Measurements from ENCODE around the gene TTC36. TPM values are rescaled to one million over a fixed set of nuclear protein-coding genes. Genes with fewer than 3 reads are reported as not detected.
"Not testable (repeated sequence)": the region's sequence is repeated elsewhere in the genome, so short reads cannot be mapped to it uniquely, and the experiment has no call there.

TTC36 gene
- total RNA-seq, 1 experiment from 2014 or later, result 0.86 TPM

- DNase-seq (ENCODE audit: low read depth), result no peak
Observed at GRCh38 chr11:118532091-118532490, 4.8 kb downstream of the TTC36 start.

- DNase-seq (ENCODE audit: low read depth), result no peak
Observed at GRCh38 chr11:118532852-118533768, 5.8 kb downstream of the TTC36 start.

DNA sequence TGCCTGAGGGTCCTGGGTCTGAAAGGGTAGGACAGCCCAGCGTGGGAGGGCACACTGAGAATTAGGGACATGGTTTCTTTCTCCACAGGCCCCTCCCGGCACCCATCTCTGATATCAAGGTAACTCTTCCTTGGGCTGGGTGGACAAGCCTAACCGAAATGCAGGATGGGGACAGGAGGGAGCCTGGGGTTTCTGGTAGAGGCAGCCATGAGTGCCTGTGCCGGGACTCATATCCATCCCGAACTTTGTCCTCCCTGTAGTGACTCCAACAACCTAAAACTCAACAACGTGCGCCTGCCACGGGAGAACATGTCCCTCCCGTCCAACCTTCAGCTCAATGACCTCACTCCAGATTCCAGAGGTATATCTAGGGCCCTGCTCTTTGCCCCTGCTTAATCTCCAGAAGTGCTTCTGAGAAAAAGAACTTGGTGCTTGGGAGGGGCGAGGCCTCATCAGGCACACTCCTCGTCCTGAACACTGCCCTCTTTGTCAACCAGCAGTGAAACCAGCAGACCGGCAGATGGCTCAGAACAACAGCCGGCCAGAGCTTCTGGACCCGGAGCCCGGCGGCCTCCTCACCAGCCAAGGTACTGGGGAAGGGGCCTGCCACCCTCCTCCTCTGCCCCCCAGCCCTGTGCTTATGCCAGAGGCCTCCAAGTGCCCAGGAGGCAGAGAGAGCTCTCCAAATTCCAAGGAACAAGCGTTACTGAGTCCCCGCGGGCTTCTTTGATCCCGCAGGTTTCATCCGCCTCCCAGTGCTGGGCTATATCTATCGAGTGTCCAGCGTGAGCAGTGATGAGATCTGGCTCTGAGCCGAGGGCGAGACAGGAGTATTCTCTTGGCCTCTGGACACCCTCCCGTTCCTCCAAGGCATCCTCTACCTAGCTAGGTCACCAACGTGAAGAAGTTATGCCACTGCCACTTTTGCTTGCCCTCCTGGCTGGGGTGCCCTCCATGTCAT is 6.8 kb downstream of the TTC36 start:
- no peak for DNase-seq (ENCODE audit: low read depth)

DNA sequence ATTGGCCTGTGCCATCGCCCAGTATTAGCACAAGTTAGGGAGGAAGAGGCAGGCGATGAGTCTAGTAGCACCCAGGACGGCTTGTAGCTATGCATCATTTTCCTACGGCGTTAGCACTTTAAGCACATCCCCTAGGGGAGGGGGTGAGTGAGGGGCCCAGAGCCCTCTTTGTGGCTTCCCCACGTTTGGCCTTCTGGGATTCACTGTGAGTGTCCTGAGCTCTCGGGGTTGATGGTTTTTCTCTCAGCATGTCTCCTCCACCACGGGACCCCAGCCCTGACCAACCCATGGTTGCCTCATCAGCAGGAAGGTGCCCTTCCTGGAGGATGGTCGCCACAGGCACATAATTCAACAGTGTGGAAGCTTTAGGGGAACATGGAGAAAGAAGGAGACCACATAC is 8.0 kb downstream of the TTC36 start:
- DNase-seq (ENCODE audit: low read depth), result no peak

DNA sequence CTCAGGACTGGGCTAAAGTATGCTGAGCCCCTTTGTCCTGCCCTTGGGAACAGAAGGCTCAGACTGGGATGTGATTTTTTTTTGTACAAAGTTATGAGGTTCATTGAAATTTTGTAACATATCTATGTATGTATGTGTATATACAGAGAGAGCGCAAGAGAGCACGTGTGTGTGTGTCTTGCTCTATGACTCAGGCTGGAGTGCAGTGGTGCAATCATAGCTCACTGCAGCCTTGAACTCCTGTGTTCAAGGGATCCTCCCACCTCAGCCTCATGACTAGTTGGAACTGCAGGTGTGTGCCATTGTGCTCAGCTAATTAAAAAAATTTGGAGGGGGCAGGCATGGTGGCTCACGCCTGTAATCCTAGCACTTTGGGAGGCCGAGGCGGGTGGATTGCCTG is 9.5 kb downstream of the TTC36 start:
- DNase-seq (ENCODE audit: low read depth), result no peak

- no peak for DNase-seq (ENCODE audit: low read depth)
Observed at GRCh38 chr11:118537409-118537980, 10.2 kb downstream of the TTC36 start.

DNA sequence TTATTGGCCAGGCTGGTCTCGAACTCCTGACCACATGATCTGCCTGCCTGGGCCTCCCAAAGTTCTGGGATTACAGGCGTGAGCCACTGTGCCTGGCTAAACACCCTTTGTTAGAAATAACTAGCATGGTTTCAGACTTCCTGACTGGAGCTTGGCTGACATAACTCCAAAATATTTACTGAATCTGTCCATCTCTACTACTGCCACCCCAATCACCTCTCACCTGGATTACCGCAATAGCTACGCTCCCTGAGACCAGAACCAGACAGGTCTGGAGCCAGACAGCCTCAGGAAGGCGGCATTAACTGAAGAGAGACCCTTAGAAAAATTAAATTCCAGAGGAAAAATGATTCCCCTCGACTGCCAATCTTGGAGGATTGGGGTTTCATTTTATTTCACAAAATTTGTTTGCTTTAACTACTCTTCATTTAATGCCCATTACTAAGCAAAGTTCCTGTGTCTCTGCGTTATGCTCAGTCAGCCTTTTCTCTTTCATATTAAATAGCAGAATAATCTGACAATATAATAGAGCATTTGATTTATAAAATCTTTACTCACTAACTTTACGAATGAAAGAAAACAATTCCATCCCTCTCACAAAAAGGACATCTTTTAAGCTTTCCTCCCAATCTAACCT is 16.9 kb downstream of the TTC36 start:
- no peak for DNase-seq (ENCODE audit: low read depth)

DNA sequence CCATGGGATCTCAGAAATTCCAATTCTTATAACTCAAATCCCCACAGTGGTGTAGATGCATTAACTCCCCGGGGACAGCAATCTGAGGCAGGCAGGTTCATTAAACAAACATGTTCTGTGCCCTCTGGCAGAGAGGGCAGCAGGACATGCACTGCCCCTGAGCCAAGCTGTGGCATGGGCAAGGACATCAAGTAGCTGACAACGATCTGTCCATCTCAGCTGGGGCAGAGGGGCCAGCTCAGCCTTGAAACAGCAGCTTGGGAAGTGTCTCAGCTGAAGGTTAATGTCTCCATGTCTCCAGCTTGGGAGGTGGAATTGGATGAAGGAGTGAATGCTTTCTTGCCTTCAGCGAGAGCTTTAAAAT is 17.4 kb downstream of the TTC36 start:
- no peak for DNase-seq (ENCODE audit: low read depth)

DNA sequence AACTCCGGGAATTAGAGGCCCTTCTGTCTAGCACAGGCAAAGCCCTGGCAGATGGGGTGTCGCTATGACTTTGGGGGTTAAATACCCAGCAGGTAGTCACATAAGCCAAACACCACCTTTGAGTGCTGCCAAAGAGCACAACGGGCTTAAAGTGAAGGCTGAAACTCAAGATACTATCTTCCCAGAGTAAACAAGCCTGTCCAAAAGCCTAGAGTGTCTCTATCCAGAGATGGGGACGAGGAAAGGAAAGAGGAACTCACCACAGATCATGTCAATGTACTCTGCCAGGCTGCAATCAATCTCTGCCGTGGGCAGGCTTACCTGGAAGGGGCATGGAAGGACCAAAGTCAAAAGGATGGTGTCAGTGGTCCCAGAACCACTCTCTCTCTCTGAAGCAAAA is 18.3 kb downstream of the TTC36 start:
- DNase-seq (ENCODE audit: low read depth), result no peak

DNA sequence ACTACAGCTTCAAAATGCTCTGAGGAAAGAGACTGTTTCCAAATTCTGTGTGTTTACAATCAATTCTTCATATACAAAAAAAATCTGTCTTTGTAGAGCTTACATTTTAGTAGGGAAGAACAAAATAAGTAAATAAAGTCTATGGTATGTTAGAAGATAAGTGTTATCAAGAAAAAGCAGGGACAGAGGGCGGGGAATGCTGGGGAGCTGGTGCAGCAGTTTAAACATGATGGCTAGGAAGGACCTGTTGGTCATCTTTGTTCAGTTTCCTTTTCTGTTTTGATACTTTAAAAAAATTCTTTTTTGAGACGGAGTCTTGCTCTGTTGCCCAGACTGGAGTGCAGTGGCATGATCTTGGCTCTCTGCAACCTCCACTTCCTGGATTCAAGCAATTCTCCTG is 19.9 kb downstream of the TTC36 start:
- DNase-seq (ENCODE audit: low read depth), result no peak

DNA sequence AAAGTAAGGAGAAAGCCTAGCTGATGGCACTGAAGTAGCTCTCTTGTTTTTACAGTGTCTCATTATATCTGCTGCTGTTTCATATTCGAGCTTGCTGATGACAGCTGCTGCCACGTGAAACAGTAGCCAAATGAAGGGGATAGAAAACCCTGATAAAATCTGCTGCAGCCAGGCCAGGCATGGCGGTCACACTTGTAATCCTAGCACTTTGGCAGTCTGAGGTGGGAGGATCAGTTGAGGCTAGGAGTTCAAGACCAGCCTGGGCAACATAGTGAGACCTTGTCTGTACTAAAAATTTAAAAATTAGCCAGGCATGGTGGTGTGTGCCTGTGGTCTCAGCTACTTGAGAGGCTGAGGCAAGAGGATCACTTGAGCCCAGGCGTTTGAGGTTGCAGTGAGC is 25.1 kb downstream of the TTC36 start:
- no peak for DNase-seq (ENCODE audit: low read depth)

DNA sequence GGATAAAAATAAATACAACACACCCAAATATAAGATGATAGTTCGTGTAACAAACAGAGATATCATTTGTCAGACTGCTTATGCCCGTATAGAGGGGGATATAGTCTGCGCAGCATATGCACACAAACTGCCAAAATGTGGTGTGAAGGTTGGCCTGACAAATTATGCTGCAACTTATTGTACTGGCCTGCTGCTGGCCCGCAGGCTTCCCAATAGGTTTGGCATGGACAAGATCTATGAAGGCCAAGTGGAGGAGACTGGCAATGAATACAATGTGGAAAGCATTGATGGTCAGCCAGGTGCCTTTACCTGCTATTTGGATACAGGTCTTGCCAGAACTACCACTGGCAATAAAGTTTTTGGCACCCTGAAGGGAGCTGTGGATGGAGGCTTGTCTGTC is 33.5 kb downstream of the TTC36 start:
- no peak for DNase-seq (ENCODE audit: low read depth)

DNA sequence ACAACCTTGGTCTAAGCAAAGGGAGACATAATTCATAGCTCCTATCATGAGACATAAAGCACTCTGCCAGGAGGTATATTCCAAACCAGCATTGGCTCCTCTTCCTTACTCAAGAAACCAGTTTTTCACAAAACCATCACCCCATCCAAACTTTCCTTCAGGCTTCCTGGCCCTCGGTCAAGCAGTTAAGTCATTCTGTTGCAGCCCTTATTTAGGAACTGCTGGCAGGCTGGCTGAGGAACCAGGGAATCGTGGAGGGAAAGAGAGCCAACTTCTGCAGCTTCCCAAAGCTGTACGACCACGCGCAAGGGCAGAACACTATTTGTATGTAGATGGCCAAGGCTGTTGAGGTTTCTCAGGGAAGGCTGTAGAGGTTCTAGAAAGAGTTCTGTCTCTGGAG is 37.8 kb downstream of the TTC36 start:
- no peak for DNase-seq (ENCODE audit: low read depth)

- DNase-seq (ENCODE audit: low read depth), result no peak
Observed at GRCh38 chr11:118569670-118570069, 42.4 kb downstream of the TTC36 start.

DNA sequence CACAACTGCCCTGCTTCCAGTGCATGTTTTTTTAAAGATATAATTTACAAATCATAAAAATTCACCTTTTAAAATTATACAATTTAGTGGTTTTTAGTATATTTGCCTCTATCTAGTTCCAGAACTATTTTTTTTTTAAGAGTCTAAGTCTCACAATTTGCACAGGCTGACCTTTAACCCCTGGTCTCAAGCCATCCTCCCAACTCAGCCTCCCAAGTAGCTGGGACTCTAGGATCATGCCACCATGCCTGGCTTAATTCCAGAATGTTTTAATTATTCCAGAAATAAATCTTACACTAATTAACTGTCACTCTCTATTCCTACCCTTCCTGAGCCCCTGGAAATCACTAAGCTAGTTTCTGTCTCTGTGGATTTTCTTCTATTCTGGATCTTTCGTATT is 43.5 kb downstream of the TTC36 start:
- no peak for DNase-seq (ENCODE audit: low read depth)

GRCh38 chr11:118571701-118572060 is 44.4 kb downstream of the TTC36 start:
- peak; percentile 15 for DNase-seq (ENCODE audit: low read depth)

DNA sequence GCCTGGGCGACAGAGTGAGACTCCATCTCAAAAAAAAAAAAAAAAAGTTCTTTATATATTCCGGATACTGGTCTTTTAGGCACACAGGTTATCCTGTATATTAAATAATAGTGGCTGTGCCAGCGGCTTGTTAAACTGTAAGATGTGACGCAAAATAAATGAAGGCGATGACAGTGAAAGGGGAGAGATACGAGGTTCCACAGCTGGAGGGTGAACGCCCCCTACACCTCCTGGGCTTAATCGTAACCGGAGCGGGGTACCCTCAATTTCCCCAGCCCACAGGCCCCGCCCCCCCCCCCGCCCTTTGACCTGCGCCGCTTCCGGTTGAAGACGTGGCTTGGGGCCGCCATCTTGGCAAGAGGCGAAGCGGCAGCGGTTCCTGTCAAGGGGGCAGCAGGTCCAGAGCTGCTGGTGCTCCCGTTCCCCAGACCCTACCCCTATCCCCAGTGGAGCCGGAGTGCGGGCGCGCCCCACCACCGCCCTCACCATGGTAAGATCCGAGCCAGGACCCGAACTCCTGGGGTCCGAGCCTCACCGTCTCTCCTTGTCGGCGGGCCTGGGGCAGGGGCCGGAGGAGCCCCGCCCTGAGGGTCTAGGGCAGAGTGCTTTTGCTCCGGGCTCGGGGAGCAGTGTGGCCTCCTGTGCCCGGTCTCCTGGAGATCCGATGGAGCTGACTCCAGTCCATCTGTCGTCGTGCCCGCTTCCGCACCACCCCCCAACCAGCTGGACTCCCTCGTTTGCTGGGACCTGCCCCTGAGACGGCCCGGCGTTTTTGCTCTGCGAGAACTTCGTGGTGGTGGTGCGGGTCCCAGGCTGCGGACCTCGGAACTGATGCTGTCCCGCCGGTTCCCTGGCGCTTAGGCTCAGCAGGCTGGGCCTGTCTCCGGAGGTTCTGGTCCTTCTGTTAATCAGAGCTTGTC is 45.0 kb downstream of the TTC36 start, which contains the start of gene ARCN1:
Gene ARCN1, plus strand, starts transcription at position 349 of the 920 bp plus-strand sequence. Its CDS starts 139 bp downstream, at position 488.
- DNase-seq (ENCODE audit: low read depth), result peak; percentile 70

DNA sequence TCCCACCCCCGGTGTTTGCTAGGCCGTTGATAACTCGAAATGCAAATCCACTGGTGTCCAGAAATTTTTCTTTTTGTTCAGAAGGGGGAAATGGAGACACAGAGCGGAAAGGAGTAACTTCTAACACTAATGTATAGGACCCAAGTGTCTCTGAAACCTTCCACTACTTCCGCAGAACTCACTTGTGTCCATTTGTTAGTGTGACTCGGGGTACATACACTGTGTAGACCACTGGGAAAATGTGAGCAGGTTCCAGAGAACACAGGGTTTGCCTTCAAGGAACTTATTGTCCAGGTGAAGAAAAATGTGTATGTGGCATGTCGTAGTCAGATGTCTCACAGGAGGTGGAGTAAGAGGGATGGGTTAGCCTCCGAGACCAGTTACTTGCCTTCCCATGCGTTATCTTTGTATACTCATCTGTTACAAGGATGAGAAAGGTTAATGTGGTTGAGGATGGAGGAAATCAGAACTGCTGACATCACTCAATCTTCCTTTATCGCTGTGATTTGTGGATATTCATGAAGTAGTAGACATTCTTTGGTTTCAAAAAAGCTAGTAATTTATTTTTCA is 45.8 kb downstream of the TTC36 start:
- DNase-seq (ENCODE audit: low read depth), result peak; percentile 43

DNA sequence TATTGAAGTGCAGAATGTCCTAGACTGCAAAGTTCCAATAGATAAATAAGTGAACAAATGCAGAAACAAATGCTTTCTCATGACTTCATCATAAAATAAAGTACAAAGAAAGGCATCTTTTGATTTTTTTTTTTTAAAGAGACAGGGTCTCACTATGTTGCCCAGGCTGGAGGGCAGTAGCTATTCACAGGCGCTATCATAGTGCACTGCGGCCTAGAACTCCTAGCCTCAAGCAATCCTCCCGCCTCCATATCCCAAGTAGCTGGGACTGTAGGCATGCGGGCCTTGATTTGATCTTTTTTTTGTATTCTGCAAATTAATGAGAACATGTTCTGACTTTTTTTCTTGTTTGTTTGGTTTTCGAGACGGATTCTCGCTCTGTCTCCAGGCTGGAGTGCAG is 47.4 kb downstream of the TTC36 start:
- DNase-seq (ENCODE audit: low read depth), result no peak

DNA sequence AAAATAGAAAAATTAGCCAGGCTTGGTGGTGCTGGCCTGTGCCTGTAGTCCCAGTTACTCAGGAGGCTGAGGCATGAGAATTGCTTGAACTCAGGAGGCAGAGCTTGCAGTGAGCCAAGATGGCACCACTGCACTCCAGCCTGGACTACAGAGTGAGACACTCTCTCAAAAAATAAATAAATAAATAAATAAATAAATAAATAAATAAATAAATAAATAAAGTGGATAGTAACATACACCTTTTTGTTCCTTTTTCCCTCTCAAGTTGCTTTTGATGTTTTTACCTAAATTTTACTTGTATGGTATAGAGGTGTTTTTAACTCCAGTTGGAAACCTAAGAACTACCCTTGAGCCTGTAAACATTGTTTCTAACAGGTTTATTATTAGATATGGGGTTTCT is 50.7 kb downstream of the TTC36 start:
- DNase-seq (ENCODE audit: low read depth), result not testable (repeated sequence)
